Mucosa of stomach (tissue), 1 donor: ENCODE measurements around the gene WNT10A.

Experiments used
- H3K27me3 ChIP-seq: one replicate; pipeline ENCODE4 v1.7.0; 2013; ENCODE audit warnings: mild to moderate bottlenecking, low read length; ENCODE audit not compliant: control insufficient read depth, insufficient read depth
- H3K36me3 ChIP-seq: one replicate; pipeline ENCODE4 v1.7.0; 2013; ENCODE audit warnings: low read length; ENCODE audit not compliant: control insufficient read depth, insufficient read depth
- H3K4me1 ChIP-seq: one replicate; pipeline ENCODE4 v1.7.0; 2013; ENCODE audit warnings: mild to moderate bottlenecking, low read length; ENCODE audit not compliant: control insufficient read depth, insufficient read depth
- H3K4me3 ChIP-seq: one replicate; pipeline ENCODE4 v1.7.0; 2013; ENCODE audit warnings: low read length
- H3K9ac ChIP-seq: one replicate; pipeline ENCODE4 v1.7.0; 2013; ENCODE audit warnings: mild to moderate bottlenecking, low read length, moderate library complexity
- H3K9me3 ChIP-seq: one replicate; pipeline ENCODE4 v1.7.0; 2013; ENCODE audit warnings: mild to moderate bottlenecking, low read length, moderate library complexity; ENCODE audit not compliant: control insufficient read depth
- donor health status: Pancreatic carcinoma.

WNT10A gene

GRCh38 chr2:218872645-218873358, 7.8 kb upstream of the WNT10A start:
- Histone ChIP-seq H3K4me3 (no peak overlapping the region), H3K27me3 (peaks cover 85% of the 10 kb centered on the region), H3K36me3 (no peaks in the 10 kb centered on the region), H3K9ac (no peak overlapping the region), H3K4me1 (peaks cover 9% of the 10 kb centered on the region), H3K9me3 (no peaks in the 10 kb centered on the region)

- H3K9ac ChIP-seq, result no peak overlapping the region
- peaks cover 87% of the 10 kb centered on the region for H3K27me3 ChIP-seq
- no peaks in the 10 kb centered on the region for H3K9me3 ChIP-seq
- no peaks in the 10 kb centered on the region for H3K36me3 ChIP-seq
- peaks cover 9% of the 10 kb centered on the region for H3K4me1 ChIP-seq
- no peak overlapping the region for H3K4me3 ChIP-seq
These were observed 7.1 kb upstream of the WNT10A start for GRCh38 chr2:218873359-218874194.

- Histone ChIP-seq H3K9me3 (no peaks in the 10 kb centered on the region), H3K4me1 (peaks cover 15% of the 10 kb centered on the region), H3K4me3 (no peak overlapping the region), H3K27me3 (peaks cover 88% of the 10 kb centered on the region), H3K36me3 (no peaks in the 10 kb centered on the region), H3K9ac (no peak overlapping the region)
These were observed 4.9 kb upstream of the WNT10A start for GRCh38 chr2:218875692-218876246.

GRCh38 chr2:218876562-218877219, 4.0 kb upstream of the WNT10A start:
- no peak overlapping the region for H3K4me3 ChIP-seq
- H3K9me3 ChIP-seq, result no peaks in the 10 kb centered on the region
- peaks cover 9% of the 10 kb centered on the region for H3K4me1 ChIP-seq
- H3K36me3 ChIP-seq, result no peaks in the 10 kb centered on the region
- no peak overlapping the region for H3K9ac ChIP-seq
- peaks cover 88% of the 10 kb centered on the region for H3K27me3 ChIP-seq

- H3K27me3 ChIP-seq, result peaks cover 88% of the 10 kb centered on the region
- peaks cover 9% of the 10 kb centered on the region for H3K4me1 ChIP-seq
- H3K9me3 ChIP-seq, result no peaks in the 10 kb centered on the region
- no peak overlapping the region for H3K4me3 ChIP-seq
- no peak overlapping the region for H3K9ac ChIP-seq
- no peaks in the 10 kb centered on the region for H3K36me3 ChIP-seq
These were observed 3.3 kb upstream of the WNT10A start for GRCh38 chr2:218877331-218877730.

GRCh38 chr2:218877891-218878290, 2.8 kb upstream of the WNT10A start:
- H3K27me3 ChIP-seq, result peaks cover 88% of the 10 kb centered on the region
- H3K9ac ChIP-seq, result no peak overlapping the region
- H3K9me3 ChIP-seq, result no peaks in the 10 kb centered on the region
- no peaks in the 10 kb centered on the region for H3K36me3 ChIP-seq
- no peak overlapping the region for H3K4me3 ChIP-seq
- peaks cover 9% of the 10 kb centered on the region for H3K4me1 ChIP-seq

GRCh38 chr2:218878486-218878885, 2.2 kb upstream of the WNT10A start:
- Histone ChIP-seq H3K9ac (no peak overlapping the region), H3K27me3 (peaks cover 85% of the 10 kb centered on the region), H3K9me3 (no peaks in the 10 kb centered on the region), H3K4me3 (no peak overlapping the region), H3K4me1 (peaks cover 6% of the 10 kb centered on the region), H3K36me3 (no peaks in the 10 kb centered on the region)

- peaks cover 6% of the 10 kb centered on the region for H3K4me1 ChIP-seq
- peaks cover 83% of the 10 kb centered on the region for H3K27me3 ChIP-seq
- no peak overlapping the region for H3K4me3 ChIP-seq
- no peaks in the 10 kb centered on the region for H3K36me3 ChIP-seq
- no peaks in the 10 kb centered on the region for H3K9me3 ChIP-seq
- H3K9ac ChIP-seq, result no peak overlapping the region
These were observed 1.5 kb upstream of the WNT10A start for GRCh38 chr2:218878926-218879761.

GRCh38 chr2:218879776-218880101, 913 bp upstream of the WNT10A start:
- Histone ChIP-seq H3K4me1 (peaks cover 6% of the 10 kb centered on the region), H3K4me3 (no peak overlapping the region), H3K9me3 (no peaks in the 10 kb centered on the region), H3K36me3 (no peaks in the 10 kb centered on the region), H3K27me3 (peaks cover 83% of the 10 kb centered on the region), H3K9ac (no peak overlapping the region)

- Histone ChIP-seq H3K4me1 (peaks cover 6% of the 10 kb centered on the region), H3K4me3 (no peak overlapping the region), H3K9ac (no peak overlapping the region), H3K36me3 (no peaks in the 10 kb centered on the region), H3K27me3 (peaks cover 89% of the 10 kb centered on the region), H3K9me3 (no peaks in the 10 kb centered on the region)
These were observed 375 bp downstream of the WNT10A start for GRCh38 chr2:218880859-218881594.
